WTC11 (cell line): ENCODE data around the gene SMAD6. TPM values are rescaled to one million over a fixed set of nuclear protein-coding genes. Genes with fewer than 3 reads are reported as not detected.

Experiments
- ATAC-seq: fragments of 200-7000 bp; cut with Tn5 transposase; 2 replicates; pipeline ENCODE4 v1.10.0; 2021; ENCODE audit warnings: mild to moderate bottlenecking, moderate library complexity
- CTCF ChIA-PET: fragments of 300-600 bp; sonication (Branson Sonifier 250); formaldehyde crosslinking; loops from one replicate; lab custom pipeline; 2021; ENCODE audit warnings: antibody characterized with exemption; lab: Charles Lee
- POLR2A ChIA-PET: fragments of 350-600 bp; sonication (Branson Sonifier 250); formaldehyde crosslinking; loops from one replicate; lab custom pipeline; 2021; ENCODE audit warnings: antibody characterized with exemption; lab: Charles Lee
- DNase-seq: peaks from one replicate; pipeline ENCODE4 v3.0.0; 2021; ENCODE audit warnings: low spot score
- H3K27ac Mint-ChIP-seq: 2 replicates; pipeline ENCODE4 v1.8.0; 2021; ENCODE audit warnings: mixed read lengths
- H3K27me3 Mint-ChIP-seq: 2 replicates; pipeline ENCODE4 v1.8.0; 2021; ENCODE audit warnings: low read depth, mild to moderate bottlenecking, moderate library complexity, mixed read lengths
- H3K36me3 Mint-ChIP-seq: 2 replicates; pipeline ENCODE4 v1.8.0; 2021; ENCODE audit warnings: mixed read lengths
- H3K4me1 Mint-ChIP-seq: 2 replicates; pipeline ENCODE4 v1.8.0; 2022; ENCODE audit warnings: mixed read lengths
- H3K4me3 Mint-ChIP-seq: 2 replicates; pipeline ENCODE4 v1.8.0; 2021; ENCODE audit warnings: mild to moderate bottlenecking, moderate library complexity, mixed read lengths
- H3K9me3 Mint-ChIP-seq: 2 replicates; pipeline ENCODE4 v1.8.0; 2021; ENCODE audit warnings: mixed read lengths
- ETV6 ChIP-seq: sonication (generic); formaldehyde crosslinking; IDR thresholded peaks from 2 replicates; pipeline ENCODE4 v1.8.1; 2022; ENCODE audit warnings: mild to moderate bottlenecking, missing genetic modification reagents
- HMGA2 ChIP-seq: fragments of 250-450 bp; sonication (Bioruptor Pico); IDR thresholded peaks from 2 replicates; pipeline ENCODE4 v1.4.0; 2021; ENCODE audit warnings: mild to moderate bottlenecking, moderate library complexity
- IRF2 ChIP-seq: sonication (generic); formaldehyde crosslinking; IDR thresholded peaks from 2 replicates; pipeline ENCODE4 v1.8.0; 2022; ENCODE audit warnings: low read depth, missing genetic modification reagents, borderline replicate concordance
- JAZF1 ChIP-seq: fragments of 250-450 bp; sonication (Bioruptor Pico); IDR thresholded peaks from 2 replicates; pipeline ENCODE4 v1.9.0; 2021; ENCODE audit warnings: moderate library complexity, mild to moderate bottlenecking, inconsistent platforms
- KAT7 ChIP-seq: sonication (generic); formaldehyde crosslinking; IDR thresholded peaks from 2 replicates; pipeline ENCODE4 v1.8.1; 2023; ENCODE audit warnings: missing genetic modification reagents, mild to moderate bottlenecking, borderline replicate concordance
- NFATC4 ChIP-seq: fragments of 250-450 bp; sonication (Bioruptor Pico); IDR thresholded peaks from 2 replicates; pipeline ENCODE4 v1.9.0; 2021; ENCODE audit warnings: mild to moderate bottlenecking
- SOX15 ChIP-seq: fragments of 250-450 bp; sonication (Bioruptor Pico); IDR thresholded peaks from 2 replicates; pipeline ENCODE4 v1.9.0; 2021; ENCODE audit warnings: mild to moderate bottlenecking
- SP1 ChIP-seq: sonication (generic); formaldehyde crosslinking; conservative IDR thresholded peaks from 2 replicates; pipeline ENCODE4 v1.8.1; 2022; ENCODE audit warnings: missing genetic modification reagents
- TEAD1 ChIP-seq: sonication (generic); formaldehyde crosslinking; IDR thresholded peaks from 2 replicates; pipeline ENCODE4 v1.8.0; 2022; ENCODE audit warnings: mild to moderate bottlenecking, missing genetic modification reagents
- TP53 ChIP-seq: sonication (generic); formaldehyde crosslinking; IDR thresholded peaks from 2 replicates; pipeline ENCODE4 v1.8.1; 2023; ENCODE audit warnings: mild to moderate bottlenecking, missing genetic modification reagents
- ZBTB21 ChIP-seq: sonication (generic); formaldehyde crosslinking; IDR thresholded peaks from 2 replicates; pipeline ENCODE4 v1.8.1; 2023; ENCODE audit warnings: mild to moderate bottlenecking, missing genetic modification reagents, borderline replicate concordance
- ZNF138 ChIP-seq: sonication (generic); formaldehyde crosslinking; conservative IDR thresholded peaks from 2 replicates; pipeline ENCODE4 v1.8.1; 2022; ENCODE audit warnings: mild to moderate bottlenecking, moderate library complexity, missing genetic modification reagents
- ZNF317 ChIP-seq: sonication (generic); formaldehyde crosslinking; IDR thresholded peaks from 2 replicates; pipeline ENCODE4 v1.8.1; 2023; ENCODE audit warnings: low read depth, mild to moderate bottlenecking, moderate library complexity, missing genetic modification reagents, borderline replicate concordance
- total RNA-seq: library from RNA; stranded (reverse); gene quantifications from 3 replicates; pipeline ENCODE4 v1.2.3, GENCODE V29; 2021
- TF ChIP-seq, protein P1 (sequence below): sonication (generic); formaldehyde crosslinking; IDR thresholded peaks from 2 replicates; pipeline ENCODE4 v1.8.1; 2022; ENCODE audit warnings: low read depth, mild to moderate bottlenecking, moderate library complexity, missing genetic modification reagents, borderline replicate concordance
- TF ChIP-seq, protein P2 (sequence below): sonication (generic); formaldehyde crosslinking; conservative IDR thresholded peaks from 2 replicates; pipeline ENCODE4 v1.8.1; 2023; ENCODE audit warnings: mild to moderate bottlenecking, low read depth, missing genetic modification reagents, moderate library complexity
- TF ChIP-seq, protein P3 (sequence below): sonication (generic); formaldehyde crosslinking; IDR thresholded peaks from 2 replicates; pipeline ENCODE4 v1.8.1; 2022; ENCODE audit warnings: mild to moderate bottlenecking, moderate library complexity, missing genetic modification reagents
- TF ChIP-seq, protein P4 (sequence below): fragments of 250-450 bp; sonication (Bioruptor Pico); IDR thresholded peaks from 2 replicates; pipeline ENCODE4 v1.9.0; 2021; ENCODE audit warnings: moderate library complexity, mild to moderate bottlenecking, inconsistent platforms, borderline replicate concordance

Gene SMAD6
- total RNA-seq, 1 experiment from 2014 or later, result 13.9 TPM

DNA sequence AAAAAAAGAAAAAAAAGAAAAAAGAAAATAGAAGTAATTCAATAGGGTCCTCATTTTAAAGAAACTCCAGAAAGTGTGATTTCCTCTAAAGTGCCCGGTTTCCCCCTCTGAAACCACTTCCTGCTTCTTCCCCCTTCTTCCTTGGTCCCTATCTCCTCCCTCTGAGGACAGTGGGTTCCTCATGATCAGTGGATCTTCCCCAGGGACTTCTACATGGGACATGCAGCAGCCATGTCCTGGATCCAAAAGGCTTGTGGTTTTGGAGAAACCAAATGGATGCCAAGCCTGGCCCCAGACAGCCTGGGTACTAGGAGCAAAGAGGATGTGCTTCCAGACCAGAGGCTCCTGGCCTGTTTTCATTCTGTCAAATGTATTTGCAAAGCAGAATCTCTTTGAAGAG lies 26.6 kb upstream of the SMAD6 start (continued):
- TF ChIP-seq, protein P1, sequence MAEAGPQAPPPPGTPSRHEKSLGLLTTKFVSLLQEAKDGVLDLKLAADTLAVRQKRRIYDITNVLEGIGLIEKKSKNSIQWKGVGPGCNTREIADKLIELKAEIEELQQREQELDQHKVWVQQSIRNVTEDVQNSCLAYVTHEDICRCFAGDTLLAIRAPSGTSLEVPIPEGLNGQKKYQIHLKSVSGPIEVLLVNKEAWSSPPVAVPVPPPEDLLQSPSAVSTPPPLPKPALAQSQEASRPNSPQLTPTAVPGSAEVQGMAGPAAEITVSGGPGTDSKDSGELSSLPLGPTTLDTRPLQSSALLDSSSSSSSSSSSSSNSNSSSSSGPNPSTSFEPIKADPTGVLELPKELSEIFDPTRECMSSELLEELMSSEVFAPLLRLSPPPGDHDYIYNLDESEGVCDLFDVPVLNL (CRISPR knock-in tag), result no peak
- no peak for TF ChIP-seq TEAD1
- TF ChIP-seq, protein P2, sequence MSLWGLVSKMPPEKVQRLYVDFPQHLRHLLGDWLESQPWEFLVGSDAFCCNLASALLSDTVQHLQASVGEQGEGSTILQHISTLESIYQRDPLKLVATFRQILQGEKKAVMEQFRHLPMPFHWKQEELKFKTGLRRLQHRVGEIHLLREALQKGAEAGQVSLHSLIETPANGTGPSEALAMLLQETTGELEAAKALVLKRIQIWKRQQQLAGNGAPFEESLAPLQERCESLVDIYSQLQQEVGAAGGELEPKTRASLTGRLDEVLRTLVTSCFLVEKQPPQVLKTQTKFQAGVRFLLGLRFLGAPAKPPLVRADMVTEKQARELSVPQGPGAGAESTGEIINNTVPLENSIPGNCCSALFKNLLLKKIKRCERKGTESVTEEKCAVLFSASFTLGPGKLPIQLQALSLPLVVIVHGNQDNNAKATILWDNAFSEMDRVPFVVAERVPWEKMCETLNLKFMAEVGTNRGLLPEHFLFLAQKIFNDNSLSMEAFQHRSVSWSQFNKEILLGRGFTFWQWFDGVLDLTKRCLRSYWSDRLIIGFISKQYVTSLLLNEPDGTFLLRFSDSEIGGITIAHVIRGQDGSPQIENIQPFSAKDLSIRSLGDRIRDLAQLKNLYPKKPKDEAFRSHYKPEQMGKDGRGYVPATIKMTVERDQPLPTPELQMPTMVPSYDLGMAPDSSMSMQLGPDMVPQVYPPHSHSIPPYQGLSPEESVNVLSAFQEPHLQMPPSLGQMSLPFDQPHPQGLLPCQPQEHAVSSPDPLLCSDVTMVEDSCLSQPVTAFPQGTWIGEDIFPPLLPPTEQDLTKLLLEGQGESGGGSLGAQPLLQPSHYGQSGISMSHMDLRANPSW (CRISPR knock-in tag), result no peak
- no peak for TF ChIP-seq JAZF1 (CRISPR knock-in tag)
- TF ChIP-seq, protein P3, sequence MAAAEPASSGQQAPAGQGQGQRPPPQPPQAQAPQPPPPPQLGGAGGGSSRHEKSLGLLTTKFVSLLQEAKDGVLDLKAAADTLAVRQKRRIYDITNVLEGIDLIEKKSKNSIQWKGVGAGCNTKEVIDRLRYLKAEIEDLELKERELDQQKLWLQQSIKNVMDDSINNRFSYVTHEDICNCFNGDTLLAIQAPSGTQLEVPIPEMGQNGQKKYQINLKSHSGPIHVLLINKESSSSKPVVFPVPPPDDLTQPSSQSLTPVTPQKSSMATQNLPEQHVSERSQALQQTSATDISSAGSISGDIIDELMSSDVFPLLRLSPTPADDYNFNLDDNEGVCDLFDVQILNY (CRISPR knock-in tag), result no peak
- TF ChIP-seq TP53 (CRISPR knock-in tag), result no peak
- TF ChIP-seq, all 79 proteins: peak for 0

DNA sequence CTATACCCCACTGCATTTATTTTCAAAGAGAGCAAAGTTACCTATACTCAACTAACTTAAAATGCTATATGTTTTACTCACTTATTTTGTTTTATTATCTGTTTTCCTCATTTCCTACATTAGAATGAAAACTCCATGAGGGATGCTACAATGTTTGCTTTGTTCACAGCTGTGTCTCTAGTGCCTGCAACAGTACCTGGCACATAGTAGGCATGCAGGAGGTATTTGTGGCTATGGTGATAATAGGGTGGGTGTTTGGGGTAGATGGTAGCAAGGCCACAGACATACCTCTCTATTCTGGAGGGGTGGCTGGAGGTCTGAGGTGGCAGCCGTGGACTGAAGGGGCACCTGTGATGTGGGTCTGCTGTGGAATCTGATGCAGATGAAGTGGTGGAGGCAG lies 24.7 kb upstream of the SMAD6 start:
- ChIA-PET POLR2A (no interaction called here), CTCF (interaction anchor here (1.6 kb wide), 1 partner anchor 58 kb away, joined by 4 read pairs; no protein-coding TSS in a partner anchor)
- Mint-ChIP-seq H3K9me3 (peaks cover 13% of the 10 kb centered on the region), H3K27ac (no peak overlapping the region), H3K36me3 (peaks cover 11% of the 10 kb centered on the region), H3K4me3 (no peak overlapping the region), H3K27me3 (peaks cover 3% of the 10 kb centered on the region; the same call in 1 of the 2 replicates), H3K4me1 (peaks cover 24% of the 10 kb centered on the region)
- ATAC-seq (no peak), DNase-seq (no peak)
- no peak for TF ChIP-seq JAZF1 (CRISPR knock-in tag)
- no peak for TF ChIP-seq SP1 (CRISPR knock-in tag)
- no peak for TF ChIP-seq ZNF317 (CRISPR knock-in tag)
- no peak for TF ChIP-seq HMGA2 (CRISPR knock-in tag)
- TF ChIP-seq, protein P3 (CRISPR knock-in tag), result no peak
- no peak for TF ChIP-seq NFATC4 (CRISPR knock-in tag)
- no peak for TF ChIP-seq ZNF138 (CRISPR knock-in tag)
- TF ChIP-seq ZBTB21 (CRISPR knock-in tag), result no peak
- no peak for TF ChIP-seq ETV6 (CRISPR knock-in tag)
- TF ChIP-seq KAT7 (CRISPR knock-in tag), result no peak
- no peak for TF ChIP-seq SOX15 (CRISPR knock-in tag)
- no peak for TF ChIP-seq IRF2 (CRISPR knock-in tag)
- TF ChIP-seq, protein P4, sequence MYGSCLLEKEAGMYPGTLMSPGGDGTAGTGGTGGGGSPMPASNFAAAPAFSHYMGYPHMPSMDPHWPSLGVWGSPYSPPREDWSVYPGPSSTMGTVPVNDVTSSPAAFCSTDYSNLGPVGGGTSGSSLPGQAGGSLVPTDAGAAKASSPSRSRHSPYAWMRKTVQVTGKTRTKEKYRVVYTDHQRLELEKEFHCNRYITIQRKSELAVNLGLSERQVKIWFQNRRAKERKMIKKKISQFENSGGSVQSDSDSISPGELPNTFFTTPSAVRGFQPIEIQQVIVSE (CRISPR knock-in tag), result no peak
